Measurements from ENCODE around the gene FABP7. TPM values are rescaled to one million over a fixed set of nuclear protein-coding genes. Genes with fewer than 3 reads are reported as not detected.
"Not testable (repeated sequence)": the region's sequence is repeated elsewhere in the genome, so short reads cannot be mapped to it uniquely, and the experiment has no call there.

Gene FABP7
- not detected in 2 replicates for total RNA-seq

DNA sequence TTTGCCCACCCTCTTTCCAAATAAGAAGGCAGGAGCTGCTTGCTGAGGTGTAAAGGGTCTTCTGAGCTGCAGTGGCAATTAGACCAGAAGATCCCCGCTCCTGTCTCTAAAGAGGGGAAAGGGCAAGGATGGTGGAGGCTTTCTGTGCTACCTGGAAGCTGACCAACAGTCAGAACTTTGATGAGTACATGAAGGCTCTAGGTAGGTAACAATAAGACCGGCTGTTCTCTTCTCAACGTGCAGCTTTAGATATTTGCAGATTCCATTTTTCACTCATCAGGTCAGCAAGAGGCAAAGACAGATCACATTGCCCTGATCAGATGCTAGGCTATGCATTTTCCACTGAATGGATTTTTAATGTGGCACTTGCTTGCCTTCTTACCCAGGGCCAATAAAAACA is at the start of gene FABP7:
Gene FABP7, plus strand, starts transcription at position 50 of the 400 bp plus-strand sequence. Its CDS starts 79 bp downstream, at position 129.
- DNase-seq (ENCODE audit: low read depth): no peak

GRCh38 chr6:122730334-122730733 is 49.2 kb upstream of the FABP7 start:
- DNase-seq (ENCODE audit: low read depth): no peak

GRCh38 chr6:122730775-122731386 is 48.6 kb upstream of the FABP7 start:
- DNase-seq (ENCODE audit: low read depth): peak; percentile 34

- no peak for DNase-seq (ENCODE audit: low read depth)
Observed at GRCh38 chr6:122733259-122733658, 46.3 kb upstream of the FABP7 start.

DNA sequence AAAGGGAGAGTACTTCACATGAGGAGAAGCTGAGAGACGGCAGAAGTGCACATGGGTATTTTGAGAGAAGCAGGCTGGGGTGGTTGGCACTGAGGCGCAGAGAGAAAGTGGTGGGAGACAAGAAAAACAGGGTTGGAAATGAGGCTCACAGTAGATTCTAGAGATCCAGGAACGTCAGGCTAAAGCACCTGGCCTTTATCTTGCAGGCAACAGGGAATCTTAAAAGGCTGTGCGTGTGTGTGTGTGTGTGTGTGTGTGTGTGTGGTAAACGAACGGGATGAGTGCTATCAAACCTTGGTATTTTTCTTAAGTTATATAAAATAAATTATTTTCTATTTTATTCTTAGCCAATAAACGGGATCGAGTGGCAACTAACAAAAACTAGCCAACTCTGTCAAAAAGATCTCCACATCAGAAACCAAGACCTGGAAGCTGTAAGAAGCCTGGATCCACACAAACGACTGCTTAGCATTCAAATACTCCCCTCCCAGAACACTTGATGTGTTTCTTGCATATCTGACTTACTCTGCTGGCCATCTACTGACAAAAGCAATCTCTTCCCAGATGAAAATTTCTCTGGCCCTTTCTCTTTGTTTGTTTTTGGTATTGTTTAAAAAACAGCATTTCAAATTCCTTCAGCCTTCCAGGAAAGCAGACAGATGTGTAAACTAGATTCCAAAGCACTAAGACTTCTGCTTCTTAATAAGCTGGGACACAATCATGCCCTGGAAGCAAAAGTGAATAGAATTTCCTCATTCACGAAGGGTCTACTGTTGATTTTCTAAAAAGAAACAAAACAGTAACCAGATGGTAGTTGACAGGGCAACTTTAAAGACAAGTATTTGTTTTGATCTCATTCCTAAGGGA is 44.8 kb upstream of the FABP7 start:
- no peak for DNase-seq (ENCODE audit: low read depth)

- DNase-seq (ENCODE audit: low read depth): peak; percentile 26
Observed at GRCh38 chr6:122735582-122735981, 43.9 kb upstream of the FABP7 start.

GRCh38 chr6:122736163-122736562 is 43.4 kb upstream of the FABP7 start:
- no peak for DNase-seq (ENCODE audit: low read depth)

DNA sequence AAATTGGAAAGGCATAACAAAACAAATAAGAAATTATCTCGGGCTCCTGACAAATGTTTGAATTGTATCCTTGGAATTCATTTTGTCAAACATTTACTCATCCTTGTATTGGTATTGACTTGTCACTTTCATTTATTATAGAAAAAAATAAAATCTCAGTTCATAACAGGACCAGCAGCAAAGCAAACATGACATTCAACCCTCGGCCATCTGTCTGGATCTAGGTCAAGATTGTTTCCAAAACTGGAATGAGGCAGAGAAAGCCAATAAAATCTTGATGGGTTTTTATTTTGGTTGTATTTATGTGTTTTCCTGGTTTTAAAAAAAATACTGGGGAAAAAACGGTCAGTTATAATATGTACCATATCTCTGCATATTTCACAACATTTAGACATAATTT is 42.9 kb upstream of the FABP7 start:
- no peak for DNase-seq (ENCODE audit: low read depth)

GRCh38 chr6:122740091-122740490 is 39.4 kb upstream of the FABP7 start:
- no peak for DNase-seq (ENCODE audit: low read depth)

- no peak for DNase-seq (ENCODE audit: low read depth)
Observed at GRCh38 chr6:122740936-122741335, 38.6 kb upstream of the FABP7 start.

DNA sequence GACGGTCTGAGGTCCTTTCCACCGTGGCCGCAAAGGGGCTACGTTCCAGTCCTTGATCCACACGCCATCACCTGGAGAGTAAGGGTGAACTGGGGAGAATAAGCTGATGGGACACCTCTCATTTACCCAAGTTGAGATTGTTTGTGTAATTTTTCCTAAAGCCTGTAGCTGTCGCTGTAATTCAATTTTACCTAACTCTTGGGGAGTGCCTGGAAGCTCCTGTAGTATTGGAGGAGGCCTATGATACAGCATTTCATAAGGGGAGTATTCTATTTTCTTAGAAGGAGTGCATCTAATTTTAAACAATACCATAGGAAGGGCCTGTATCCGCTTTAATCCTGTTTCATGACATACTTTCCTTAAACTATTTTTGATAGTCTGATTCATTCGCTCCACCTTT is 35.3 kb upstream of the FABP7 start:
- peak; percentile 7 for DNase-seq (ENCODE audit: low read depth)

- not testable (repeated sequence) for DNase-seq (ENCODE audit: low read depth)
Observed at GRCh38 chr6:122744856-122745255, 34.7 kb upstream of the FABP7 start.

- DNase-seq (ENCODE audit: low read depth): no peak
Observed at GRCh38 chr6:122746688-122747087, 32.8 kb upstream of the FABP7 start.

- no peak for DNase-seq (ENCODE audit: low read depth)
Observed at GRCh38 chr6:122747573-122747972, 31.9 kb upstream of the FABP7 start.

DNA sequence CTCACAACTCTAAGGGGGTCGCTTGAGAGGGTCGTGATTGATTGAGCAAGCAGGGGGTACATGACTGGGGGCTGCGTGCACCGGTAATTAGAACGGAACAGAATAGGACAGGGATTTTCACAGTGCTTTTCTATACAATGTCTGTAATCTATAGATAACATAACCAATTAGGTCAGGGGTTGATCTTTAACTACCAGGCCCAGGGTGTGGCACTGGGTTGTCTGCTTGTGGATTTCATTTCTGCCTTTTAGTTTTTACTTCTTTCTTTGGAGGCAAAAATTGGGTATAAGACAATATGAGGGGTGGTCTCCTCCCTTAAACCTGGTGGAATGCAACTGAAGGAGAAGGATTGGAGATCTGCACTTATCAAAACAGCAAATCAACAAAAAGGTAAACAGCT is 30.6 kb upstream of the FABP7 start:
- not testable (repeated sequence) for DNase-seq (ENCODE audit: low read depth)

GRCh38 chr6:122749451-122750050 is 30.0 kb upstream of the FABP7 start:
- DNase-seq (ENCODE audit: low read depth): peak; percentile 16

DNA sequence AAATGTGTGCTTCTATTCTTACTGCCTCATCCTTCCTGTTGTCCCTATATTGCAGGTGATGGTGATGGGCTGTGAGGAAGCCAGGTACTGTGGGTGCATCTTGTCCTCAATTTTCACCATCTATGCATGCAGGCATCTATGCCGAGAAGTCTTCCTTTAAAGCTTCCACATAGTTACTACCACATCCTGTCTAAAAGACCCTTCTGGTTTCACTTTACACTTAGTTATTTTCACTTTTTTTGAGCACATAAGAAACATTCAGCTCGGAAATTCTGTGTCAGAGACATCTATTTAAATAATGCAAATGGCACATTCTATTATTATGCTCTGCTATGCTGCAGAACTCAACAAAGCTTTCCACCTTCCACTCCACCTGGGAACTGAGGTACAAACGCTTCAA is 28.2 kb upstream of the FABP7 start:
- no peak for DNase-seq (ENCODE audit: low read depth)

DNA sequence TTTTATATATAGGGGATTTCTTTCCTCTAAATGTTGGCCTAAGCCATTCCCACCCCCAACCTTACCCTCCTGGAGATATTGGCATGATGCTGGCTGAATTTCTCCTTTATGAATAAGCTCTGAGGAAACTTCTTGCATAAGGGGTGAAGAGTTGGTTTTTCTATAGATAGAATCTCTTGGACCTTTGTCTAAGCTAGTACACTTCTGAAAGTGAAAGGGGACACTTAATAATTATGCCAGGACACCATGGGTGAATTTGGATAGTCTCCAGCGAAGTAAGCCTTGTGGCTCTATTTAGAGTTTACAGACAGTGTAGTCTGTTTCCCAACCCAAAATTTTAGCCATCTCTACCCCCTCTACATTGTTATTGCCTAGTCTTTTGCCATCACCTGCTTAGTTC is 27.1 kb upstream of the FABP7 start:
- DNase-seq (ENCODE audit: low read depth): no peak

GRCh38 chr6:122753000-122753687 is 26.4 kb upstream of the FABP7 start:
- no peak for DNase-seq (ENCODE audit: low read depth)

- DNase-seq (ENCODE audit: low read depth): no peak
Observed at GRCh38 chr6:122753688-122754056, 25.8 kb upstream of the FABP7 start.

- DNase-seq (ENCODE audit: low read depth): no peak
Observed at GRCh38 chr6:122754191-122754731, 25.3 kb upstream of the FABP7 start.

GRCh38 chr6:122755901-122756300 is 23.6 kb upstream of the FABP7 start:
- no peak for DNase-seq (ENCODE audit: low read depth)
